GM19238 (cell line): ENCODE data around the gene AKR1E2.
"Not testable (repeated sequence)": the region's sequence is repeated elsewhere in the genome, so short reads cannot be mapped to it uniquely, and the experiment has no call there.

ENCODE experiments used
- DNase-seq: peaks from one replicate; pipeline ENCODE4 v3.0.0; 2011; ENCODE audit warnings: low spot score; ENCODE audit not compliant: insufficient read length

The AKR1E2 gene

DNA sequence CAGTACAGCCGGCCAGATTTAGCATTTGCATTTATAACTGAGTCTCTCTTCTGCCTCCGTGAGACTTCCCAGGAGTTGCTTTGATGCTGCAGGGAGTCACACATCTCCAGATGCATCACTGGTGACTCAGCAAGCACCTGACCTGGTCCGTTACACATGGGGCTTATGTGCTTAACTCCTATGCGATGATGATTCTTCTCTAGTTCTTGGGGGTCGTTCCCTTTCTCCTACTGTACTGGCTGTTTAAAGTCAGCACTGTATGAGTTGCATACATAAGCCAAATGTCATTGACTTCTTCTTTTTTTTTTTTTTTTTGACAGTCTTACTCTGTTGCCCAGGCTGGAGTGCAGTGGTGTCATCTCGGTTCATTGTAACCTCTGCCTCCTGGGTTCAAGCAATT is 13.0 kb upstream of the AKR1E2 start:
- DNase-seq: no peak

DNA sequence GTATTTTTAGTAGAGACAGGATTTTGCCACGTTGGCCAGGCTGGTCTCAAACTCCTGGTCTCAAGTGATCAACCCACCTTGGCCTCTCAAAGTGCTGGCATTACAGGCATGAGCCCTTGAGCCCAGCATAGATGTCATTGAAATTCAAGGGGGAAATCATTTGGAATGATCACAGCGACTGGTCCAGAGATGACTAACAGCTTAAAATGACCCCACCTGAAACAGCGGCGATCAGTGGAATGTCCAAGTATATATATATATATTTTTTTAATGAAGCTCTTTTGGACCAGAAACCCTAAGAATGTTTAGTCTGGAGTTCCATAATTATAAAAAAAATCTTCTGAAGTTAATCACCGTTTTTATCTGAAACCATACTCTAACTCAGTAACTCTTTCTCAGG is 12.5 kb upstream of the AKR1E2 start:
- no peak for DNase-seq

DNA sequence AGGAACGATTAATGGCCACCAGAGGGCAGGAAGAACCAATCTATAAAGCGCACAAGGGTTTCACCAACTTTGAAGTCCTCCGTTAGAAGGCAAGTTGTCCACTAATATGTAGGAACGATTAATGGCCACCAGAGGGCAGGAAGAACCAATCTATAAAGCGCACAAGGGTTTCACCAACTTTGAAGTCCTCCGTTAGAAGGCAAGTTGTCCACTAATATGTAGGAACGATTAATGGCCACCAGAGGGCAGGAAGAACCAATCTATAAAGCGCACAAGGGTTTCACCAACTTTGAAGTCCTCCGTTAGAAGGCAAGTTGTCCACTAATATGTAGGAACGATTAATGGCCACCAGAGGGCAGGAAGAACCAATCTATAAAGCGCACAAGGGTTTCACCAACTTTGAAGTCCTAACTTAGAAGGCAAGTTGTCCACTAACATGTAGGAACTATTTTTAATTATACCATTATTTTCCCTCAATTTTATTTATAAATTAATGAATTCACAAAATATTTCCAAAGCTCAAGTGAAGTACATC is 10.3 kb upstream of the AKR1E2 start:
- DNase-seq: not testable (repeated sequence)

DNA sequence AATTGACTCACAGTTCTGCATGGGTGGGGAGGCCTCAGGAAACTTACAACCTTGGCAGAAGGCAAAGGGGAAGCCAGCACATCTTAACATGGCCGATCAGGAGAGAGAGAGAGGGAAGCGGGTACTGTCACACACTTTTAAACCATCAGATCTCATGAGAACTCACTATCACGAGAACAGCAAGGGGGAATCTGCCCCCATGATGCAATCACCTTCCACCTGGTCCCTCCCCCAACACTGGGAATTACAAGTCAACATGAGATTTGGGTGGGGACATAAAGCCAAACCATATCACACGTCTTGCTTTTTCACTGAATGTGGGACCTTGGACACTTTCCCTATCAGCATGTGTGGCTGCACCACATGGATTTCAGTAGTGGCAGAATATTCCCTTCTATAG is 9.0 kb upstream of the AKR1E2 start:
- no peak for DNase-seq

DNA sequence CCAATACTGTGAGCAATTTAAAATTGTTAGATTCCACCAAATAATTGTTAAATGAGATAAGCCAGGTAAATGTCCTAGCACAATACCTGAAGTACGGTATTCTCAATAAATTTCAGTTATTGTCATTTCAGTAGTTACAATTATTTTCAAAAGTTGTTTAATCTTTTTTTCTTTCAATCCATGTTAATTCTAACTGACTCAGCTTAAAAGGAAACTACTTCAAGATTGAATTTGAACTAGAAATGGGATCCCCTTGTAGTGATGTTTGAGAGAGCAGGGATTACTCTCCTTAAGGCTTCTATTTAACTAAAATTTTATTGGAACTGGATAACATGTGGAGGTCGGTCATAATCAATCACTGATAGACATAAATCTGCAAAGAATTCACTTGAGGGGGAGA is 6.9 kb upstream of the AKR1E2 start:
- no peak for DNase-seq

DNA sequence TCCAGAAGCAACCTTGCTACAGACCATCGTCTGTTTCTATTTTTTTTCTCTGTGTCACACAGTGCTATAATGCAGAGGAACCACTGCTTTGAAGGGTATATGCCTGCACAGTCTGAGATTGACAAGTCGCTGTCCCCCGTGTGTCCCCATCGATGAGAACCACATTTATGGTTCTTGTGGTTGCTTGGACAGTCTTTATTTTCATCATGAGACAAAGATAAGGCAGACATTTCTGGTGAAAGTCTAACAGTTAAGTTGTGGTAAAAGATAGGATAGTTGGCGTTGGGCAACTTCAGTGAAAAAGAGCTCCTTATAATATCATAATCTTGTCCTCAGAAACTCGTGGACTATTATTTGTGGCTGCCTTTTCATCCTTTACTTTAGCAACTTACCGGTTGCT is 6.3 kb upstream of the AKR1E2 start:
- DNase-seq: no peak

DNA sequence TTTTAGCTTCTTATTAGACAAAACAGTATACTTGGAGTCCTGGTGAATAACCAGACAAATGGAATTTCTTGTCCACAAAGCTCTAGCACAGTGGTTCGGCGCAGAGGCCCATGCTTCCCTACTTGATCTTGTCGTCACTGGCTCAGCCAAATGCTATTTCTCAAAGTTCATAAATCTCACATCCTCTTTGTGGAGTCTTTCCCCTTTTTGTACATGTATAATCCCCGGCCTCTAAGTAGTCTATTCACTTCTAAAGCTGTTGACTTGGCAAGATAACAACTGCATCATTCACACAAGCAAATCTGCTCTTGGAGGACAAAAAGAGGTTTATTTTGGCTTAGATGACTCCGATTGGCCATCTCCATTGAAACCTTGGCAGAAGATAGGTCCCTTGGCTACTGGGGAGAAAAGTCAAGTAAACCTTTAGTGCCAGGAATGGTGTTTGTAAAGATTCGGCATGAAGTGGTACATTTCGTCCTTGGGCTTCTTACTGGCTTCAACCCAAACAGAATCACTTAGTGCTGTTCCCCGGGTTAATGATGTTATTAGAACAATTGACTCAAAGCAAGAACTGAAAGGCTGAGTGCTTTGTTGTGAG is 5.1 kb upstream of the AKR1E2 start:
- no peak for DNase-seq

DNA sequence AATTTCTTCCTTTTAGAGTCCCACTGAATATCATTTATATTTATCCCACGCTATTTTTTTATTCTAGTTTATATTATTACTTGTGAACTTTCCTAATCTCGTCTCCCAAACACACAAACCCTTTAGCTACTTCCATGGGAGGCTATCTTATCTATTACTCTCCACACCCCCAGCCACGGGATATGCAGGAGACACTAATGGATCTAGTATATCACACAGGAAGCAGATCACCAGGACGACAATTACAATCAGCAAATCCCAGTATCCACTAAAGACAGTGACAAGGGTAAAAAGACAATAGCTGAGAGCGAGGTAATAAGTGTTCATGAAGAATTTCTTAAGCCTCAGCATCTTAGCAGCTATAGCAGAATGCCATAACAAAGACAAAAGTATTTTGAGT is 3.8 kb upstream of the AKR1E2 start:
- DNase-seq: no peak

DNA sequence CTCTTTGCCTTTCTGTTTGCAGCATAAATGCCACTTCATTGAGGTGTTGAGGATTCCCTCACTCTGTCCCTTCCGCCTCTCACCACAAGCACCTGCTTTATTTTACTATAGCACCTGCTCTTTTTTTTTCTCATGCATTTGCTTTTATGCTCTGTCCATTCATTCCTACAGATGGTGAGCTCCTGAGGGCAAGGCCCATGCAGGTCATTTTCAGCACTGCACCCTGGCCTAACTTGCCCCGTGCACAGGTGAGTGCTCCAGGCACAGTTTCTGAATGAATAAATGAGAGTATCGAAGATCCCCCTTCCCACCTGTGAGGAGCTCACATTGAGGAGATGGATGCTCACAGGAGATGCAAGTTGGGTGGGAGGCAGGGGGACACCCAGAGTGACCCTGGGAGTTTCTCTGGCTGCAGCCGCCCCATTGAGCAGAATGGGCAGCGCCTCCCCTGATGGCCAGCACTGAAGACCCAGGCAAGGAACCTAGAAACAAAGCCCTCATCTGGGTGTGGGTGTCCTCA is 1.2 kb upstream of the AKR1E2 start:
- DNase-seq: no peak

DNA sequence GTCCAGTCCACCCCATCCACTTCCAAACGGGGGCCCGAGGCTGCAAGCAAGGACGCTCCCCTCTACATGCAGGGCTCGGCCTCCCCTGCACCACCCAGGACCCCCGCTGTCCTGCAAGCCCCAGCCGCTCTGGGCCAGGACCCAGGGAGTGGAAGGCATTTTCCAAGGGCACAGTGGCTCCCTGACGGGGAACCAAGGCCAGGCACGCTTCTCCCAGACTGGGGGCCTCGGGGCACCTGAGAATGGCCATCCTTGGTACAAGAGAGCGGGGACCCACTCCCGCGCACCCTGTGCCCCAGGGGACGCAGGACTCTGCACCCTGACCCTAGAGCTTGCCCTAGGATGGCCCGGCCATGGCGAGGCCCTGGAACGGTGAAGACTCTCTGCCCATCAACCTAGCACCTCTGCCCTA is 545 bp upstream of the AKR1E2 start:
- DNase-seq: no peak

DNA sequence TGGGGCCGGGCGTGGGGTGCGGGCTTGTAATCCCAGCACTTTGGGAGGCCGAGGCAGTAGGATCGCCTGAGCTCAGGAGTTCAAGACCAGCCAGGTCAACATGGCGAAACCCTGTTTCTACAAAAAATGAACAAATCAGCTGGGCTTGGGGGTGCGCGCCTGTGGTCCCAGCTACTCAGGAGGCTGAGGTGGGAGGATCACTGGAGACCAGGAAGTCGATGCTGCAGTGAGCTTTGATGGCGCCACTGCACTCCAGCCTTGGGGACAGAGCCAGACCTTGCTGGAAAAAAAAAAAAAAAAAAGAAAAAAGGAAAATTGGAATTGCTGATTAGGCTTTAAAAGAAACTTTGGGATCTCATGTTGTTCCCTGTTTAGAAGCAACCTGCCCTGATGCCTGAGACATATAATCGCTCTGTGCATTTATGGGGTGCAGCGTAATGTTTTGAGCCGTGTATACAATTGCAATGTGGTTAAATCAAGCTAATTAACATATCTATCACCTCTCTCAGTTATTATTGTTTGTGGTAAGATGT is 851 bp downstream of the AKR1E2 start:
- DNase-seq: no peak

DNA sequence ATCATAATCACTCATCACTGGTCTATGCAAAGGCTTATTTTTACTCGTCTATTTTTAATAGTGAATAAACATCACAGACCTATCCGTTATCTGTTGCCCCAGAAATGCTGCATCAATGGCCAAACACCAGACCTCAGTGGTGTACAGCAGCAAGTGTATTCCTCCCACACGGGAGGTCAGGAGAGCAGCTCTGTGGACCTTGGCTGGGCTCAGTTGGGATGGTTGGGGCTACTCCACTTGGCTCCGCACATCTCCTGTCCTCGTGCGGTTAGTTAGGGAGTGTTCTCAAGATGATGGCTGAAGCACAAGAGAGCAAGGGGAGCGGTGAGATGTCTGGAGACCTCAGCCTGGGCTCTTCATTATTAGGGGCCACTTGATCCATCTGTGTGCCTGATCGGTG is 2.0 kb downstream of the AKR1E2 start:
- DNase-seq: no peak

DNA sequence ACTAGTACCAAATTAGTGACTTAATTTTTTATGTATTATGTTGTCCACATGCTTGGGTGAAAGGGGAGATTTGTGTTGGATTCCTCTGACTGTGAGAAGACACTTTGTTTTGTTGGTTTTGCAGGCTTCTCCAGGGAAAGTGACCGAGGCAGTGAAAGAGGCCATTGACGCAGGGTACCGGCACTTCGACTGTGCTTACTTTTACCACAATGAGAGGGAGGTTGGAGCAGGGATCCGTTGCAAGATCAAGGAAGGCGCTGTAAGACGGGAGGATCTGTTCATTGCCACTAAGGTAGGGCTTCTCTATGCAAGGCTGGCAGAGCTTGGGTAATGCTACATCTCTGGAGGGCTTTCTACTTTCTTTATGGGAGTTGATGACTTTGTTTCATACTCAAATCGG is 4.5 kb downstream of the AKR1E2 start:
- DNase-seq: no peak

DNA sequence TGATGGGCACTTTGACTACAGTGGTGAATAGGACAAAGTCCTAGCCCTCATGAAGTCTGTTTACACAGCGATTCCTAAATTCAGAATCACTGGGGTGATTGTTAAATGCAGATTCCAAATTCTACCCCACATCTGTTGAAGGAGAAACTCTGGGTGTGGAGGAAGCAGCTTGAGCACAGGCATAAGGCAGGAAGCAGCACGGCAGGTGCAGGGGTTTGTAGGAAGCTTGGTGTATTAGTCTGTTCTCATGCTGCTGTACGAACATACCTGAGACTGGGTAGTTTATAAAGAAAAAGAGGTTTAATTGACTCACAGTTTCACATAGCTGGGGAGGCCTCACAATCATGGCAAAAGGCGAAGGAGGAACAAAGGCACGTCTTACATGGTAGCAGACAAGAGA is 5.1 kb downstream of the AKR1E2 start:
- DNase-seq: no peak

DNA sequence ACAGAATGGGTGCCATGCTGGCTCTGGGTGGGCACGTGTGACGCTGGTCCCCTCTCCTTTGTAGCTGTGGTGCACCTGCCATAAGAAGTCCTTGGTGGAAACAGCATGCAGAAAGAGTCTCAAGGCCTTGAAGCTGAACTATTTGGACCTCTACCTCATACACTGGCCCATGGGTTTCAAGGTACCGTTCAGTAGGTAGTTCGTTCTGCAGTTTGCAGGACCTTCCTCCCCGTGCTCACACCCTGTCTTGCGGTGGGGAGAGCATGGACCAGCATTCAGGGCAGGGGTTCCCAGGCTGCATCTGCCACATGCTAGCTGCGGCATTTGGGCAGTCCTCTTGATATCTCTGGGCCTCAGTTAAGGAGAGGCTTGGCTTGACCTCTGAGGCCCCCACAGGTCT is 7.3 kb downstream of the AKR1E2 start:
- DNase-seq: no peak

DNA sequence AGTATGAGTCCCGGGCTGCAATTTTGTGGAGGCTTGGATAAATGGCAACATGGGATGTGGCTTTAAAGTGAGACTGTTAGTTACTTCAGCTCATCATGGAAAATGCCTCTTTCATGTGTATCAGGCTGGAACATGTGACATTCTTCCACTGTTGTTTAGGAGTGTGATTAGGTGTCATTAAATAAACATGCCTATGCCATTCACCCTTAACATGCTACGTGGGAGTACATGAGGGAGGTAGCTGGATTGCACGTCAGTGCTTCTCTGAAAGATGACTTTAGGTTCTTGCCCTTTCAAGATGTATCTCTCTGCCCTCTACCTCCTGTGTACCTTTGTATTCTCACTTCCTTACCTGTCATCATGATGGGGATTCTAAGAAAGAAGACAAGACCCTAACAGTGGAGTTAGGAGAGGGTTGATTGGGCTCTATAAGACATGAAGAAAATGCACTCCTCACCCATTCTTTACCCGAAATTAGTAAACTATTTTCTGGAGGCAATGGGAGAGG is 8.9 kb downstream of the AKR1E2 start:
- DNase-seq: no peak

DNA sequence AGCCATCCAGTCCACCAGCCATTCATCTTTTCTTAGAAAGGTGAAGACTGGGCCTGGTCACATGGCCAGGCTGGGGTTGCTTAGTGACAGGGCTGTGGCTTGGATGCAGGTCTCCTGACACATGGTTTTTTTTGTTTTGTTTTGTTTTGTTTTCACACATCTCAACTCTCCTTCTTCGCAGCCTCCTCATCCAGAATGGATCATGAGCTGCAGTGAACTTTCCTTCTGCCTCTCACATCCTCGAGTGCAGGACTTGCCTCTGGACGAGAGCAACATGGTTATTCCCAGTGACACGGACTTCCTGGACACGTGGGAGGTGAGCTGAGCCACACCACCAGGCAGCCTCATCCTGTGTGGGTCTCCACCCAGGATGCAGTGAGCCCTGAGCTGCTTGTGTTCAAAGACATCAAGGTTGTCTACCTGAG is 9.5 kb downstream of the AKR1E2 start:
- no peak for DNase-seq

DNA sequence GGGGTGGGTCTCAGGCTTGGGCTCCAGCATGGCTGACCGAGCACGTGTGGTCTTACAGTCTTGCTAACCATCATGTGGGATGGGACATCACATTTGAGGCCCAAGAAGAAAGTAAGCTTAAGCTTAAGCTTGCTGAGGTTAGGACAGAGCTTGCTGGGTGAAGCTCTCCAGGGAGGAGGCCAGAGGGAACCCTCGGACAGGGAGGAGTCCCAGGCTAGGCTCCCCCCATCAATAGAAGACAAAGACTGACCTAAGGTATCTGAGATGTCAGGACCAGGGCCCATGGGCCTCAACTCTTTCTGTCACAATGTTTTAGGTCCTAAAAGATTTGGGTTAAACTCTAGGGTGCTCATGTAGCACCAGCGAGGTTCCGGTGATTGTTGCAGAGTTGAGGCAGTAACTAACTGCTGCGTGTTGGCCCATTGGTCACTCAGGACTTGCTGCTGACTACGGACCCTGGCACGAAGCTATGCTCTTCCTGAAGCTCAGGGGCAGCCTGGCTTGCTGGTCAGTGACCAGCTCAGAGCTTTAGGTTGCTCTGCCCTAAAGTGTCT is 10.5 kb downstream of the AKR1E2 start:
- no peak for DNase-seq

DNA sequence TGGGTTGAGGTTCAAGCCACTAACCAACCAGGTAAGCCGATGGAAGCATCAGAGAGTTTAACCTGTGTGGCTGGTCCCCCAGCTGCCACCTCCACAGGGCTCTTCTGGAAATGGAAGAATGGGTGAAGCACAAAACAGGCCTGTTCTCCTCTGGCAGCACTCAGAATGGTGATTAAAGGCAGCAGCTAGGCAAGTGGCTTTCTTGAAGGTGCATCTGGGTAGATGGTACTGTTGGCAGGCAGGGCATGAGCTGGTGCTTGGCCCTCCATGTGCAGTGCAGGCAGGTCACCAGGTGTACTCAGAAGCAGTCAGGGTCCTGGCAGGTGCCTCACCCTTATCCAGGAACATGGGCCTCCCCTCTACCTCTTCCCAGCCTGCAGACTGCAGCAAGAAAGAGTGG is 11.5 kb downstream of the AKR1E2 start:
- no peak for DNase-seq

DNA sequence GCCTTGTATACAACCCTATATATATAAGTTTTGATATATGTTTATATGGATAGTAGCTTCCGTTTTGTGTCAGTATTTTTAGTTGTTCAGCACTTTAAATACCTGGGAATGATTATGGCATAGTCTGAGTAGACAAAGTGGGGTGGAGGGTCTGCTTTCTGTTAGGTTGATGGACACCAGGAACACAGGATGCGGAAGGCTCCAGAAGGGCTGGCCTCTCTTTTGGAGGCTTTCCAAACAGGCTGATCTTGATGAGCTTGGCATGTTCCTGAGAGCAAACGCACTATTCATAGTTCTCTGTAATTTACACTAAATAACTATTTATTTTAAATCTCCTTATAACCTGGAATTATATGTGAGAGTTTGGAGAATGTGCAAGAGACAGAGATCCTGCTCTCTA is 12.7 kb downstream of the AKR1E2 start:
- DNase-seq: no peak

DNA sequence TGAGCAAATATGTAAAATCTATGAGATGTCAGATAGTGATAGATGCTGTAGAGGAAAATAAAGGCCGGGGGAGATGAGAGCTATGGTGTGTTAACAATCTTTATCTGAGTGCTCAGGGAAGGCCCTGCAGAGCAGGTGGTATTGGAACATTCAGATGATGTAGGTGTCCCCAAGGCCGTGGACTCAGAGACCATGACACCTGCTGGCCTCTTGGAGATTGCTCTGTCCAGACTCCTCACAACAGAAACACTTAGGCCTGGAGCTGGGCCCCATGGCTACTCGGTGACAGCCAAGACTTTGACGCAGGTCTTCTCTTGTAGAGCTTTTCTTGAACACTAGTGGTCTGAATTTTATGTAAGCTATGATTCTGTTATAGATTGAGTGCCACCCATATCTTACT is 13.3 kb downstream of the AKR1E2 start:
- DNase-seq: no peak

DNA sequence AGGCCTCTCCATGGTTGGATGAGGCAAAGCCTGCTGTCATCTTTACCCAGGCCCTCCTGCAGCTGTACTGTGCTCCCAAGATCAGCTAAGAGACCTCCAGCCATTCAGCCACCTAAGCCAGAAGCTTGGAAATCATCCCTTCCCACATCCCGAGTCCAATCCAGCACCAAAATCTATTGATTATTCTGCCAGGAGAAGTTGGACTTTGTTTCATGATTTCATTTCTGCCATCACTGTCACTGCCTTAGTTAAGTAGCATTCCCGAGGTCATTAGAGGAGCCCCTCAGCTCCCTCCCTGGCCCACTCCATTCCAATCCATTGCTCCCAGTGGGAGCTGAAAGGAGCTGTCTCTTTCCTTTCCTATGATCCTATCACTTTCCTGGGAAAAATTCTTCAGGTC is 14.1 kb downstream of the AKR1E2 start:
- DNase-seq: no peak
